ENCODE data around the gene ITGBL1.

- TF ChIP-seq POLR2AphosphoS5 (IDR thresholded peaks at IDR 0.05; ENCODE audit: low read depth, low read length), result no peak
- no peak for TF ChIP-seq POLR2A (IDR thresholded peaks at IDR 0.05; ENCODE audit: low read depth, low read length)
- TF ChIP-seq TAF1 (IDR thresholded peaks at IDR 0.05; ENCODE audit: borderline replicate concordance, low read depth, low read length), result no peak
Observed at GRCh38 chr13:101726681-101727080, 274.2 kb downstream of the ITGBL1 start.
